Mucosa of descending colon (tissue), 3 donors: ENCODE data around the gene SULT1C4. TPM values are rescaled to one million over a fixed set of nuclear protein-coding genes. Genes with fewer than 3 reads are reported as not detected.

Source experiments
- ATAC-seq: fragments of 200-7000 bp; cut with Tn5 transposase; one replicate; pipeline ENCODE4 v1.9.1; 2020; ENCODE audit warnings: mild to moderate bottlenecking, moderate library complexity
- DNase-seq, 3 donors: peaks; one replicate each; pipeline ENCODE4 v3.0.0-alpha.2; 2020
- H3K36me3 ChIP-seq: fragments of 200-600 bp; one replicate; pipeline ENCODE4 v1.8.0; 2021; ENCODE audit warnings: low read depth, mild to moderate bottlenecking
- H3K4me1 ChIP-seq: fragments of 200-600 bp; one replicate; pipeline ENCODE4 v1.8.0; 2021; ENCODE audit warnings: low read depth, mild to moderate bottlenecking
- H3K4me3 ChIP-seq: fragments of 200-600 bp; one replicate; pipeline ENCODE4 v1.8.0; 2021; ENCODE audit warnings: mild to moderate bottlenecking
- H3K9me3 ChIP-seq: fragments of 200-600 bp; one replicate; pipeline ENCODE4 v1.8.0; 2021; ENCODE audit warnings: mild to moderate bottlenecking
- intact Hi-C, 2 donors: fragments of 100-400 bp; cut with DNase I in 1 of 2; cut with micrococcal nuclease in 1 of 2; formaldehyde crosslinking; loops; one replicate each; pipeline versions ENCODE4 v1.11.0 to v1.11.1; 2022; cut with DNase I, micrococcal nuclease
- total RNA-seq, 3 donors: library from RNA; stranded (reverse); fragmentation: NEBNext Ultra II Directional in 2 of 3; extraction: Animal tissue kit (Norgen Biotek cat#: 25700) in 2 of 3; gene quantifications; one replicate each; pipeline versions ENCODE4 v1.2.1 to v1.2.4, GENCODE V29; 2021 to 2023
- TF ChIP-seq, protein P1 (sequence below): fragments of 200-600 bp; IDR thresholded peaks from one replicate; pipeline ENCODE4 v1.8.0; 2022; ENCODE audit warnings: antibody characterized with exemption, mild to moderate bottlenecking
- donor health status: DM: no; HTN: no; CAD: no; lungs with moderate emphysema.
- donor health status: DM: no; HTN: no; CAD: no.
- donor health status: DM: no; HTN: yes; CAD: no.

Gene SULT1C4
- total RNA-seq, 3 donors from 2014 or later = 0.43 to 4.1 (median 0.55) TPM

DNA sequence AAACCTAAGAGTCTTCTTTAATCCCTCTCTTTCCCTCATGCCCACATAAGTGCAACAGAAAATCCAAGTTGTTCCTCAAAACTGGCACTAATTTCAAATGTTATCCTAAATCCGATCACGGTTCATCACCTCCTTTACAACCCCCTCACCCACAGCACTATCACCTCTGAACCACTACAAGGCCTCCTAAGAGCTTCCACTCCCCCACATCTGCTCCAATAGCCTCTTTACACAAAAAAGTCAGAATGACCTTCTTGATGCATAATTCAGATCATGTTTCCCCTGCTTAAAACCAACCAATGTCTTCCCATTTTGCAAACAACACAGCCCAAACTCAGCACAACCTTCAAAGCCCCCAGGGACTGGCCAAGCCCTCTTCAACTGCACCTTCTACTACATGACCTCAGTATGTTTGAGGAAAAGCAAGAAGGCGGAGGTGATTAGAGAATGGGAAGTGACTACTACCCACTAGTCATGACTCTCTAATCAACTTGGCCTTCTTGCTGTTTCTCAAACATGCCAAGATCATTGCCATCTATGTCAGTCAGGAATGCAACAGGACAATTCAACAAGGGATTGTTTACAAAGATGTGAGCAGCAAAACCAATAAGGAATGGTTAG, 36.6 kb downstream of the SULT1C4 start:
- Histone ChIP-seq H3K4me3 (no peak overlapping the region), H3K9me3 (no peaks in the 10 kb centered on the region), H3K4me1 (no peaks in the 10 kb centered on the region), H3K36me3 (no peaks in the 10 kb centered on the region)
- ATAC-seq (no peak), DNase-seq (no peak)
- intact Hi-C loops = no loop called here
- TF ChIP-seq, protein P1, sequence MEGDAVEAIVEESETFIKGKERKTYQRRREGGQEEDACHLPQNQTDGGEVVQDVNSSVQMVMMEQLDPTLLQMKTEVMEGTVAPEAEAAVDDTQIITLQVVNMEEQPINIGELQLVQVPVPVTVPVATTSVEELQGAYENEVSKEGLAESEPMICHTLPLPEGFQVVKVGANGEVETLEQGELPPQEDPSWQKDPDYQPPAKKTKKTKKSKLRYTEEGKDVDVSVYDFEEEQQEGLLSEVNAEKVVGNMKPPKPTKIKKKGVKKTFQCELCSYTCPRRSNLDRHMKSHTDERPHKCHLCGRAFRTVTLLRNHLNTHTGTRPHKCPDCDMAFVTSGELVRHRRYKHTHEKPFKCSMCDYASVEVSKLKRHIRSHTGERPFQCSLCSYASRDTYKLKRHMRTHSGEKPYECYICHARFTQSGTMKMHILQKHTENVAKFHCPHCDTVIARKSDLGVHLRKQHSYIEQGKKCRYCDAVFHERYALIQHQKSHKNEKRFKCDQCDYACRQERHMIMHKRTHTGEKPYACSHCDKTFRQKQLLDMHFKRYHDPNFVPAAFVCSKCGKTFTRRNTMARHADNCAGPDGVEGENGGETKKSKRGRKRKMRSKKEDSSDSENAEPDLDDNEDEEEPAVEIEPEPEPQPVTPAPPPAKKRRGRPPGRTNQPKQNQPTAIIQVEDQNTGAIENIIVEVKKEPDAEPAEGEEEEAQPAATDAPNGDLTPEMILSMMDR = no peak

DNA sequence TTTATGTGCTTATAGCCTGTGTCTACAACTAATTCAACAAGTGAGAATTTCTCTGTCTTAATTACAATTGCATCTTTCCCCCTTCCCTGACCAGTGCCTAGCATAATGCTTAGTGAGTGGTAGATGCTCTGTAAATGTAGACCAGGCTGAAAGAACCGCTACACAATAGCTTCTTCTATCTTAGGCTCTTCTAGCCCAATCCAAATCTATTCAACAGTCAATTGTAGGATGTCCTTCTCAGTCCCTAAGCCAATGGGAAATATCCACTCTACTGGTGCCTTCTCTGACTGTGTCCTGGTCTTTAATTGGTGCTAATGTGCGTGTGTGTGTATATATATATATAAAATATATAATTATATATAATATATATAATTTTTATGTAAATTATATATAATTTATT, 37.2 kb downstream of the SULT1C4 start:
- ATAC-seq (no peak), DNase-seq (no peak)
- no peak overlapping the region for H3K4me3 ChIP-seq
- no peaks in the 10 kb centered on the region for H3K36me3 ChIP-seq
- intact Hi-C loops = no loop called here
- TF ChIP-seq, protein P1 = no peak
- no peaks in the 10 kb centered on the region for H3K9me3 ChIP-seq
- H3K4me1 ChIP-seq = no peaks in the 10 kb centered on the region

DNA sequence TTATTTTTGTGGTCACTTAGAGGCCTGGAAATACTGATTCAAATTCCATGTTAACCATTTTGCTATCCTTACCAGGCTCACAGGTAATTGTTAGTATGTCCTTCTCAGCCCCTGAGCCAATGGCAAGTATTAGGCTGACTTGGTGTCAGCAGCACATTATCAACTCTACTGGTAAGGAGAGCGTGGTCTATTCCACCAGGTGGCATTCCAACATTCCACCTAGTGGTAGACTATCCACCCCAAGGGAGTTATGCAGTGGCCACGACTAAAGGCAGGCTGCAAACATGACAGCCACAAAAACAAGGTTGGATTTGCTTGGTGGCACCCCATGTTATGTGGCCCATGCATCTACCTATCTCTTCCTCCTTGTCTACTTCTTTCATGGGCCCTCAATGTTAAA, 39.5 kb downstream of the SULT1C4 start:
- no peak overlapping the region for H3K4me3 ChIP-seq
- no peaks in the 10 kb centered on the region for H3K4me1 ChIP-seq
- intact Hi-C loops = no loop called here
- H3K36me3 ChIP-seq = no peaks in the 10 kb centered on the region
- TF ChIP-seq, protein P1 = no peak
- H3K9me3 ChIP-seq = no peaks in the 10 kb centered on the region
- DNase-seq (peak in 1 of 3 donors; percentile 58), ATAC-seq (peak; percentile 80)

DNA sequence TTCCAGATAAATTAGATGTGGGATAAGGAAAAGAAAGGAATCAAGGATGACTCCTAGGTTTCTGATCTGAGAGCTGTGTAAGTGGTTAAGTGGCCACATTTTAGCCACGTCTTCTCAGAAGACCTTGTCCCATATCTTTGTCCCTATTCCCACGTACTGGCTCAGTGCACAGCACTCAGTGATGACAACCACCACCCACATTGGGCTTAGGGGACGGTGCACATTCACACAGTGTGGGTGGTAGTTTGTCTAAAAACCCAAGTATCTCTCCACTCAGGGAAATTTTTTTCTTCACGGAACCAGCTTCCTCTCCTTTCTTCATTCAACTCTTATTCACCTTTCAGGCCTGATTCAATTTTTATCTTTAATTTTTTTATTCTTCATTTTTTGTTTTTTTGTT, 40.7 kb downstream of the SULT1C4 start:
- H3K4me1 ChIP-seq = no peaks in the 10 kb centered on the region
- no peak for ATAC-seq
- H3K9me3 ChIP-seq = no peaks in the 10 kb centered on the region
- no peaks in the 10 kb centered on the region for H3K36me3 ChIP-seq
- TF ChIP-seq, protein P1 = no peak
- no peak overlapping the region for H3K4me3 ChIP-seq
- DNase-seq = no peak
- intact Hi-C loops = no loop called here

DNA sequence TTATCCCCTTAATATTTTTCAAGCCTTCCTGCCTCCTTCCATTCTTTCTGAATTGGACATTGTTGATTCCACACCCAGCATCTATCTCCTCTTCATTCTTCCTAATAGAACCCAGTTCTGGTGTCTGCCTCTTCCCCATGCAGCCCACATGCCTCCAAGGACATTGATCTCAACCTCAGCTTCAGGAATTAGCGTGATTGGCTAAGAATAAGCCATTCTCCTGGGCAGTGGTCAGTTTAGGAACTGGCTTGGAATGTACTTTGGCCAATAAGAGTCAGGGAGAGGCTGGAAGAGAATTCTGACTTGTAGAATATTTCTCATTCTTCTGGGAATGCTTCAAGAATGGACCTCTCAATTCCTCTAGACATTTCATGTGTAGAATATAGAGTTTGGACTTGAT, 45.3 kb downstream of the SULT1C4 start:
- Histone ChIP-seq H3K36me3 (no peaks in the 10 kb centered on the region), H3K4me1 (no peaks in the 10 kb centered on the region), H3K9me3 (no peaks in the 10 kb centered on the region), H3K4me3 (no peak overlapping the region)
- DNase-seq (no peak), ATAC-seq (no peak)
- intact Hi-C loops = no loop called here
- TF ChIP-seq, protein P1 = no peak
